PC-3 (cell line): ENCODE data around the gene RASAL1. TPM values are rescaled to one million over a fixed set of nuclear protein-coding genes. Genes with fewer than 3 reads are reported as not detected.

ENCODE experiments used
- ATAC-seq: fragments of 200-7000 bp; cut with Tn5 transposase; 2 replicates; pipeline ENCODE4 v1.9.1; 2020; ENCODE audit warnings: mild to moderate bottlenecking, moderate library complexity
- BruUV-seq: library from RNA; stranded (reverse); fragments of 400-500 nt; replicated peaks from 2 replicates; lab custom pipeline; 2021; lab: Mats Ljungman, UMichigan
- CTCF ChIA-PET: fragments of 300-600 bp; sonication (Branson Sonifier 250); formaldehyde crosslinking; loops from one replicate; lab custom pipeline; 2022; ENCODE audit warnings: antibody characterized with exemption; lab: Charles Lee
- POLR2A ChIA-PET: fragments of 300-600 bp; sonication (Branson Sonifier 250); formaldehyde crosslinking; loops from one replicate; lab custom pipeline; 2022; ENCODE audit warnings: antibody characterized with exemption; ENCODE audit not compliant: unreplicated experiment; lab: Charles Lee
- DNase-seq: peaks from one replicate; pipeline ENCODE4 v3.0.0-alpha.2; 2015
- H2AFZ ChIP-seq: fragments of 300-600 bp; sonication (generic); 2 replicates; pipeline ENCODE4 v1.6.0; 2016; ENCODE audit warnings: antibody characterized with exemption, low read length
- H3F3A ChIP-seq: fragments of 300-600 bp; sonication (generic); one replicate; pipeline ENCODE4 v1.6.0; 2017; ENCODE audit warnings: antibody characterized with exemption, low read length, control low read depth, mild to moderate bottlenecking; ENCODE audit not compliant: unreplicated experiment
- H3K27ac ChIP-seq: fragments of 300-600 bp; sonication (generic); 2 replicates; pipeline ENCODE4 v1.5.1; 2016; ENCODE audit warnings: mild to moderate bottlenecking, low read length
- H3K27me3 ChIP-seq: fragments of 300-600 bp; sonication (generic); 2 replicates; pipeline ENCODE4 v1.6.1; 2016; ENCODE audit warnings: low read length, mixed read lengths
- H3K36me3 ChIP-seq: fragments of 300-600 bp; sonication (generic); 2 replicates; pipeline ENCODE4 v1.6.1; 2016; ENCODE audit warnings: low read depth, mixed run types, low read length, mixed read lengths
- H3K4me1 ChIP-seq: fragments of 300-600 bp; sonication (generic); 2 replicates; pipeline ENCODE4 v1.5.1; 2016; ENCODE audit warnings: low read length; ENCODE audit not compliant: insufficient read depth
- H3K4me2 ChIP-seq: fragments of 300-600 bp; sonication (generic); 2 replicates; pipeline ENCODE4 v1.6.0; 2016; ENCODE audit warnings: low read length
- H3K4me3 ChIP-seq: fragments of 300-600 bp; sonication (generic); 2 replicates; pipeline ENCODE4 v1.5.1; 2016; ENCODE audit warnings: mild to moderate bottlenecking, low read length, mixed read lengths
- H3K79me2 ChIP-seq: fragments of 300-600 bp; sonication (generic); 2 replicates; pipeline ENCODE4 v1.6.1; 2017; ENCODE audit warnings: low read length, mixed read lengths
- H3K9ac ChIP-seq: fragments of 300-600 bp; sonication (generic); 2 replicates; pipeline ENCODE4 v1.6.0; 2016; ENCODE audit warnings: mild to moderate bottlenecking, low read length
- H3K9me2 ChIP-seq: fragments of 300-600 bp; sonication (generic); replicated peaks from 2 replicates; pipeline ENCODE4 v1.6.1; 2016; ENCODE audit warnings: mixed run types, low read length, mixed read lengths
- H3K9me3 ChIP-seq: fragments of 300-600 bp; sonication (generic); 2 replicates; pipeline ENCODE4 v1.6.1; 2016; ENCODE audit warnings: low read length, mixed read lengths
- H4K20me1 ChIP-seq: fragments of 300-600 bp; sonication (generic); 2 replicates; pipeline ENCODE4 v1.6.1; 2016; ENCODE audit warnings: low read length, mixed read lengths
- EZH2 ChIP-seq: fragments of 300-600 bp; sonication (generic); IDR thresholded peaks from one replicate; pipeline ENCODE4 v1.6.1; 2017; ENCODE audit warnings: antibody characterized with exemption, mild to moderate bottlenecking, low read length; ENCODE audit not compliant: unreplicated experiment
- EZH2phosphoT487 ChIP-seq: fragments of 300-600 bp; sonication (generic); IDR thresholded peaks from 2 replicates; pipeline ENCODE4 v1.6.1; 2018; ENCODE audit warnings: mild to moderate bottlenecking, antibody characterized with exemption, low read length, borderline replicate concordance
- intact Hi-C: fragments of 100-400 bp; cut with micrococcal nuclease; formaldehyde crosslinking; loops from 2 replicates; pipeline ENCODE4 v1.9.0; 2023
- total RNA-seq: library from RNA; depleted of rRNA; stranded (reverse); fragments of >200 nt; gene quantifications from 2 replicates; pipeline ENCODE4 v1.2.3, GENCODE V29; 2014
- TF ChIP-seq, protein P1 (sequence below): fragments of 300-600 bp; sonication (generic); conservative IDR thresholded peaks from 2 replicates; pipeline ENCODE4 v1.5.1; 2017; ENCODE audit warnings: antibody characterized with exemption, low read depth, mild to moderate bottlenecking, low read length

Gene RASAL1
- total RNA-seq, 1 experiment from 2014 or later, result 0.66 TPM

DNA sequence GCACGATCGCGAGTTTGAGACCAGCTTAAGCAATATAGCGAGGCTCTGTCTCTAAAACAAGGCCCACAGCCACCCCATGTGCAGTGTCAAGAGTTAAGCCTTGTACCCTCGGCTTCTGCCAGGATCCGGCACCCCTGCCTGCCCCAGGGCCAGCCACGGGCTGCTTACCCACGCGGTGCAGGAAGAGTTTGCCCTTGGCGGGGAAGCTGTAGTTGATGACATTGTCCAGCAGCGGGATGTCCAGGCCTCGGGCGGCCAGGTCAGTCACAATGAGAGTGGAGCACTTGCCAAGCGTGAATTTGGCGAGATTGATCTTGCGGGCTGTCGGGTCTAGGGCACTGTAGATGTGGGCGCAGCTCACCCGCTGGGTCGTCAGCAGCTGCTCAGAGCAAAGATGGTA lies 36.6 kb upstream of the RASAL1 start:
- POLR2A ChIA-PET, result no interaction called here
- BruUV-seq, result no TSS peak
- no peaks in the 10 kb centered on the region for H3K9me2 ChIP-seq
- intact Hi-C loops, result no loop called here
- no peak overlapping the region for H3K4me2 ChIP-seq
- H3K9me3 ChIP-seq, result no peaks in the 10 kb centered on the region
- TF ChIP-seq EZH2phosphoT487, result no peak
- TF ChIP-seq, protein P1, sequence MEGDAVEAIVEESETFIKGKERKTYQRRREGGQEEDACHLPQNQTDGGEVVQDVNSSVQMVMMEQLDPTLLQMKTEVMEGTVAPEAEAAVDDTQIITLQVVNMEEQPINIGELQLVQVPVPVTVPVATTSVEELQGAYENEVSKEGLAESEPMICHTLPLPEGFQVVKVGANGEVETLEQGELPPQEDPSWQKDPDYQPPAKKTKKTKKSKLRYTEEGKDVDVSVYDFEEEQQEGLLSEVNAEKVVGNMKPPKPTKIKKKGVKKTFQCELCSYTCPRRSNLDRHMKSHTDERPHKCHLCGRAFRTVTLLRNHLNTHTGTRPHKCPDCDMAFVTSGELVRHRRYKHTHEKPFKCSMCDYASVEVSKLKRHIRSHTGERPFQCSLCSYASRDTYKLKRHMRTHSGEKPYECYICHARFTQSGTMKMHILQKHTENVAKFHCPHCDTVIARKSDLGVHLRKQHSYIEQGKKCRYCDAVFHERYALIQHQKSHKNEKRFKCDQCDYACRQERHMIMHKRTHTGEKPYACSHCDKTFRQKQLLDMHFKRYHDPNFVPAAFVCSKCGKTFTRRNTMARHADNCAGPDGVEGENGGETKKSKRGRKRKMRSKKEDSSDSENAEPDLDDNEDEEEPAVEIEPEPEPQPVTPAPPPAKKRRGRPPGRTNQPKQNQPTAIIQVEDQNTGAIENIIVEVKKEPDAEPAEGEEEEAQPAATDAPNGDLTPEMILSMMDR, result no peak
- H3K9ac ChIP-seq, result no peak overlapping the region
- no peaks in the 10 kb centered on the region for H3F3A ChIP-seq
- H3K27me3 ChIP-seq, result no peaks in the 10 kb centered on the region
- no peak overlapping the region for H3K27ac ChIP-seq
- H4K20me1 ChIP-seq, result 0 out of 2 replicates have a peak, but pooled peaks cover 4% of the 10 kb centered on the region
- no peak overlapping the region for H3K4me3 ChIP-seq
- no peaks in the 10 kb centered on the region for H3K79me2 ChIP-seq
- ATAC-seq (no peak), DNase-seq (no peak)
- H3K4me1 ChIP-seq, result no peaks in the 10 kb centered on the region
- peaks cover 76% of the 10 kb centered on the region for H3K36me3 ChIP-seq
- H2AFZ ChIP-seq, result no peak overlapping the region
- CTCF ChIA-PET, result no interaction called here

DNA sequence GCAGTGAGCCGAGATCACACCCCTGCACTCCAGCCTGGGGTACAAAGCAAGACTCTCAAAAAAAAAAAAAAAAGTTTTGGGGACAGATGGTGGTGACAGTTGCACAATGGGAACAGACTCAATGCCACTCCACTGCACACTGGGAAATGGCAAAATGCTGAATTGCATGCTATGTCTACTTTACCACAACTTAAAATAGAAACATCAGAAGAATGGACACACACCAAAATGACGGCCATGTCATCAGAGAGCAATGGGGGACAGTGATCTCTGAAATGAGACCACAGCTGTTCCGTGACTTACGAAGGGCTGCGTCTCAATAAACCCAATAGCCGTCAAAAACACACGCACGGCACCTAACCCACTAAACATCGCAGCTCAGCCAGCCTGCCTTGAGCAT lies 36.0 kb upstream of the RASAL1 start:
- intact Hi-C loops, result no loop called here
- H3K4me2 ChIP-seq, result no peak overlapping the region
- ATAC-seq (no peak), DNase-seq (no peak)
- H3K9me3 ChIP-seq, result no peaks in the 10 kb centered on the region
- H3F3A ChIP-seq, result no peaks in the 10 kb centered on the region
- H3K36me3 ChIP-seq, result peaks cover 75% of the 10 kb centered on the region
- no TSS peak for BruUV-seq
- POLR2A ChIA-PET, result interaction anchor here (0.6 kb wide), 1 partner anchor 1341 kb away, joined by 4 read pairs; no protein-coding TSS in a partner anchor
- 0 out of 2 replicates have a peak, but pooled peaks cover 4% of the 10 kb centered on the region for H4K20me1 ChIP-seq
- TF ChIP-seq EZH2 (no peak), EZH2phosphoT487 (no peak)
- TF ChIP-seq, protein P1, result no peak
- H3K4me3 ChIP-seq, result no peak overlapping the region
- CTCF ChIA-PET, result no interaction called here
- H3K27me3 ChIP-seq, result no peaks in the 10 kb centered on the region
- no peak overlapping the region for H3K27ac ChIP-seq
- H3K9ac ChIP-seq, result no peak overlapping the region
- no peaks in the 10 kb centered on the region for H3K4me1 ChIP-seq
- no peaks in the 10 kb centered on the region for H3K79me2 ChIP-seq
- H2AFZ ChIP-seq, result no peak overlapping the region
- H3K9me2 ChIP-seq, result no peaks in the 10 kb centered on the region

DNA sequence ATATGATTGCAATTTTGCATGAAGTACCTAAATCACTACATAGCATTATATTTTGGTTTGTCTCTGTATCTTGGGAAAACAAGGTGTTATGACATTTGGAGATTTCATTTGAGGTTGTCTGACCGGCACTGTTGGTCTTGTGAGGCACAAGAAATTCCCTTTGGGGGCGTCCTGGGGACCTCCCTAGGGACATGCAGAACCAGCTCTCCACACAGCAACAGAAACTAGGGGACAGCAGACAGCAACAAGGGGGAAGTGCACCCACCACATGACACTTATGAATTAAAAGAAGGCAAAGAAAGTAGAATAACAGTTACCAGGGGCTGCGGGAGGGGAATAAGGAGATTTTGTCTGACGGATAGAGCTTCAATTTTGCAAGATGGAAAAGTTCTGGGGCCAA lies 35.4 kb upstream of the RASAL1 start:
- H3K4me3 ChIP-seq, result no peak overlapping the region
- H3K79me2 ChIP-seq, result no peaks in the 10 kb centered on the region
- no peak overlapping the region for H3K4me2 ChIP-seq
- intact Hi-C loops, result no loop called here
- 0 out of 2 replicates have a peak, but pooled peaks cover 4% of the 10 kb centered on the region for H4K20me1 ChIP-seq
- POLR2A ChIA-PET, result interaction anchor here (0.6 kb wide), 1 partner anchor 1342 kb away, joined by 4 read pairs; no protein-coding TSS in a partner anchor
- H3K9me2 ChIP-seq, result no peaks in the 10 kb centered on the region
- H2AFZ ChIP-seq, result no peak overlapping the region
- H3K27ac ChIP-seq, result no peak overlapping the region
- CTCF ChIA-PET, result no interaction called here
- no peak for ATAC-seq
- no TSS peak for BruUV-seq
- no peaks in the 10 kb centered on the region for H3F3A ChIP-seq
- DNase-seq, result no peak
- no peaks in the 10 kb centered on the region for H3K27me3 ChIP-seq
- no peaks in the 10 kb centered on the region for H3K9me3 ChIP-seq
- no peaks in the 10 kb centered on the region for H3K4me1 ChIP-seq
- no peak for TF ChIP-seq EZH2phosphoT487
- TF ChIP-seq EZH2, result no peak
- TF ChIP-seq, protein P1, result no peak
- peaks cover 80% of the 10 kb centered on the region for H3K36me3 ChIP-seq
- H3K9ac ChIP-seq, result no peak overlapping the region
